NCI-H524 (cell line): Measurements from ENCODE around the gene STEAP1B.
"Not testable (repeated sequence)": the region's sequence is repeated elsewhere in the genome, so short reads cannot be mapped to it uniquely, and the experiment has no call there.

ENCODE experiments used
- DNase-seq, 2 experiments: peaks; one replicate each; lab custom pipeline; 2025; lab: John Stamatoyannopoulos, UW

Gene STEAP1B

GRCh38 chr7:22452960-22453558 is 46.9 kb downstream of the STEAP1B start:
- no peak for DNase-seq

GRCh38 chr7:22452142-22452959 is 47.6 kb downstream of the STEAP1B start:
- peak in 1 of 2 experiments; percentile 12 for DNase-seq

GRCh38 chr7:22450013-22450412 is 50.0 kb downstream of the STEAP1B start:
- not testable (repeated sequence) for DNase-seq

GRCh38 chr7:22447762-22448161 is 52.2 kb downstream of the STEAP1B start:
- no peak for DNase-seq

- no peak for DNase-seq
These were observed 53.0 kb downstream of the STEAP1B start for GRCh38 chr7:22447008-22447407.

- no peak for DNase-seq
These were observed 54.1 kb downstream of the STEAP1B start for GRCh38 chr7:22445853-22446252.

GRCh38 chr7:22445140-22445743 is 54.7 kb downstream of the STEAP1B start:
- DNase-seq = peak in 1 of 2 experiments; percentile 59

GRCh38 chr7:22444181-22444971 is 55.6 kb downstream of the STEAP1B start:
- DNase-seq = no peak

- DNase-seq = no peak
These were observed 56.4 kb downstream of the STEAP1B start for GRCh38 chr7:22443370-22444180.

GRCh38 chr7:22442882-22443369 is 57.1 kb downstream of the STEAP1B start:
- DNase-seq = peak; percentile 9 to 74

GRCh38 chr7:22442187-22442881 is 57.7 kb downstream of the STEAP1B start:
- no peak for DNase-seq

- DNase-seq = no peak
These were observed 58.8 kb downstream of the STEAP1B start for GRCh38 chr7:22441157-22441556.

- no peak for DNase-seq
These were observed 61.0 kb downstream of the STEAP1B start for GRCh38 chr7:22438994-22439393.

- DNase-seq = not testable (repeated sequence)
These were observed 63.4 kb downstream of the STEAP1B start for GRCh38 chr7:22436552-22436951.

- no peak for DNase-seq
These were observed 64.3 kb downstream of the STEAP1B start for GRCh38 chr7:22435720-22436119.

- no peak for DNase-seq
These were observed 64.9 kb downstream of the STEAP1B start for GRCh38 chr7:22435105-22435504.

GRCh38 chr7:22433710-22434460 is 66.1 kb downstream of the STEAP1B start:
- peak in 1 of 2 experiments; percentile 41 for DNase-seq

- not testable (repeated sequence) for DNase-seq
These were observed 66.8 kb downstream of the STEAP1B start for GRCh38 chr7:22433165-22433700.

- DNase-seq = no peak
These were observed 67.7 kb downstream of the STEAP1B start for GRCh38 chr7:22432203-22432718.
